GM18499 (cell line): ENCODE measurements around the gene ZBTB22.
"Not testable (repeated sequence)": the region's sequence is repeated elsewhere in the genome, so short reads cannot be mapped to it uniquely, and the experiment has no call there.

ENCODE experiments used
- ATAC-seq: cut with Tn5 transposase; IDR thresholded peaks from one replicate; pipeline ENCODE4 v1.9.1; 2021; ENCODE audit warnings: moderate number of reproducible peaks; ENCODE audit not compliant: insufficient read depth, unreplicated experiment

ZBTB22 gene

GRCh38 chr6:33317669-33318425 is at the start of gene ZBTB22:
Gene ZBTB22 (minus strand): TSS chr6:33317744. CDS start chr6:33316916, 828 bp downstream.
- ATAC-seq = peak; percentile 35

- ATAC-seq = no peak
Observed at GRCh38 chr6:33367009-33367714, 49.6 kb upstream of the ZBTB22 start.

GRCh38 chr6:33365206-33365971 is 47.8 kb upstream of the ZBTB22 start:
- not testable (repeated sequence) for ATAC-seq

GRCh38 chr6:33364475-33365205 is 47.1 kb upstream of the ZBTB22 start:
- ATAC-seq = not testable (repeated sequence)

- ATAC-seq = not testable (repeated sequence)
Observed at GRCh38 chr6:33363486-33363885, 45.9 kb upstream of the ZBTB22 start.

- no peak for ATAC-seq
Observed at GRCh38 chr6:33359331-33359730, 41.8 kb upstream of the ZBTB22 start.

- ATAC-seq = not testable (repeated sequence)
Observed at GRCh38 chr6:33357160-33357871, 39.8 kb upstream of the ZBTB22 start.

- ATAC-seq = no peak
Observed at GRCh38 chr6:33356295-33356694, 38.8 kb upstream of the ZBTB22 start.

- not testable (repeated sequence) for ATAC-seq
Observed at GRCh38 chr6:33355860-33356259, 38.3 kb upstream of the ZBTB22 start.

GRCh38 chr6:33347816-33348215 is 30.3 kb upstream of the ZBTB22 start:
- ATAC-seq = no peak

- ATAC-seq = not testable (repeated sequence)
Observed at GRCh38 chr6:33346972-33347371, 29.4 kb upstream of the ZBTB22 start.

- no peak for ATAC-seq
Observed at GRCh38 chr6:33344701-33345697, 27.5 kb upstream of the ZBTB22 start.

- no peak for ATAC-seq
Observed at GRCh38 chr6:33343953-33344611, 26.5 kb upstream of the ZBTB22 start.

GRCh38 chr6:33343606-33343952 is 26.0 kb upstream of the ZBTB22 start:
- ATAC-seq = not testable (repeated sequence)

GRCh38 chr6:33339193-33339592 is 21.6 kb upstream of the ZBTB22 start:
- ATAC-seq = no peak

- no peak for ATAC-seq
Observed at GRCh38 chr6:33336495-33336894, 19.0 kb upstream of the ZBTB22 start.

- no peak for ATAC-seq
Observed at GRCh38 chr6:33335916-33336315, 18.4 kb upstream of the ZBTB22 start.

GRCh38 chr6:33333666-33334065 is 16.1 kb upstream of the ZBTB22 start:
- no peak for ATAC-seq
